HFFc6 (cell line): ENCODE data around the gene OR56A4. TPM values are rescaled to one million over a fixed set of nuclear protein-coding genes. Genes with fewer than 3 reads are reported as not detected.

Experiments used
- DNase-seq: peaks from one replicate; pipeline ENCODE4 v3.0.0-alpha.2; 2018
- H3K27ac Mint-ChIP-seq: 2 replicates; pipeline ENCODE4 v1.8.0; 2020; ENCODE audit warnings: mild to moderate bottlenecking, mixed read lengths
- H3K27me3 Mint-ChIP-seq: 2 replicates; pipeline ENCODE4 v1.8.0; 2021; ENCODE audit warnings: mild to moderate bottlenecking, moderate library complexity, mixed read lengths; ENCODE audit not compliant: insufficient read depth
- H3K36me3 Mint-ChIP-seq: 2 replicates; pipeline ENCODE4 v1.8.0; 2021; ENCODE audit warnings: low read depth, mixed read lengths
- H3K4me1 Mint-ChIP-seq: 2 replicates; pipeline ENCODE4 v1.8.0; 2020; ENCODE audit warnings: low read depth, mixed read lengths
- H3K4me3 Mint-ChIP-seq: 2 replicates; pipeline ENCODE4 v1.8.0; 2020; ENCODE audit warnings: mild to moderate bottlenecking, moderate library complexity, mixed read lengths
- H3K9me3 Mint-ChIP-seq: 2 replicates; pipeline ENCODE4 v1.8.0; 2020; ENCODE audit warnings: mild to moderate bottlenecking, mixed read lengths
- total RNA-seq, 6 experiments: library from RNA; stranded (reverse); fragmentation: NEBNext Ultra II Directional; extraction: Animal tissue kit (Norgen Biotek cat#: 25700); gene quantifications; 2 replicates in 1 of 6; 3 replicates in 5 of 6; pipeline ENCODE4 v1.2.3, GENCODE V29; 2021
- TF ChIP-seq, protein P1 (sequence below): fragments of 200-600 bp; sonication (generic); IDR thresholded peaks from 2 replicates; pipeline ENCODE4 v1.5.0; 2021; ENCODE audit warnings: antibody characterized with exemption, mild to moderate bottlenecking

The OR56A4 gene
- total RNA-seq, 6 experiments from 2014 or later, result not detected

DNA sequence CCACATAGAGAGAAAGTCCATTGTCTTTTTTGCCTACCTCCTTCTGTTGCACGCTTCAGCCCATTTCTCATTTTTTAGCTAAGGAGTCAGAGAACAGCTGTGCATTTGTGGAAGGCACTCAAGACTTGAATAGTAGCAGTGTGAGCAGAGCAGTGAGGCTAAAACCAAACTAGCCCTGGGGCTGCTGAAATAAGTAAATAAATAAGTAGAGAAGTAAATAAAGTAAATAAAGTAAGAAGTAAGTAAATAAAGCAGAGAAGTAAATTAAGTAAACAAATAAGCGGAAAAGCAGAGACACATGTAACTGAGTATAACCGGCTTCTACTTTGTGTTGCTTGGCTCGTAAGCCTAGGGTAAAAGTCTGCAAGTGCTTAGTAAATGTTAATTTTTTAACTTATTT lies 17.5 kb downstream of the OR56A4 start:
- no peaks in the 10 kb centered on the region for H3K36me3 Mint-ChIP-seq
- no peak overlapping the region for H3K4me3 Mint-ChIP-seq
- DNase-seq, result no peak
- peaks cover 22% of the 10 kb centered on the region for H3K9me3 Mint-ChIP-seq
- H3K27me3 Mint-ChIP-seq, result no peaks in the 10 kb centered on the region; the same call in 1 of the 2 replicates
- TF ChIP-seq, protein P1, sequence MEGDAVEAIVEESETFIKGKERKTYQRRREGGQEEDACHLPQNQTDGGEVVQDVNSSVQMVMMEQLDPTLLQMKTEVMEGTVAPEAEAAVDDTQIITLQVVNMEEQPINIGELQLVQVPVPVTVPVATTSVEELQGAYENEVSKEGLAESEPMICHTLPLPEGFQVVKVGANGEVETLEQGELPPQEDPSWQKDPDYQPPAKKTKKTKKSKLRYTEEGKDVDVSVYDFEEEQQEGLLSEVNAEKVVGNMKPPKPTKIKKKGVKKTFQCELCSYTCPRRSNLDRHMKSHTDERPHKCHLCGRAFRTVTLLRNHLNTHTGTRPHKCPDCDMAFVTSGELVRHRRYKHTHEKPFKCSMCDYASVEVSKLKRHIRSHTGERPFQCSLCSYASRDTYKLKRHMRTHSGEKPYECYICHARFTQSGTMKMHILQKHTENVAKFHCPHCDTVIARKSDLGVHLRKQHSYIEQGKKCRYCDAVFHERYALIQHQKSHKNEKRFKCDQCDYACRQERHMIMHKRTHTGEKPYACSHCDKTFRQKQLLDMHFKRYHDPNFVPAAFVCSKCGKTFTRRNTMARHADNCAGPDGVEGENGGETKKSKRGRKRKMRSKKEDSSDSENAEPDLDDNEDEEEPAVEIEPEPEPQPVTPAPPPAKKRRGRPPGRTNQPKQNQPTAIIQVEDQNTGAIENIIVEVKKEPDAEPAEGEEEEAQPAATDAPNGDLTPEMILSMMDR, result no peak
- no peak overlapping the region for H3K27ac Mint-ChIP-seq
- H3K4me1 Mint-ChIP-seq, result no peaks in the 10 kb centered on the region

DNA sequence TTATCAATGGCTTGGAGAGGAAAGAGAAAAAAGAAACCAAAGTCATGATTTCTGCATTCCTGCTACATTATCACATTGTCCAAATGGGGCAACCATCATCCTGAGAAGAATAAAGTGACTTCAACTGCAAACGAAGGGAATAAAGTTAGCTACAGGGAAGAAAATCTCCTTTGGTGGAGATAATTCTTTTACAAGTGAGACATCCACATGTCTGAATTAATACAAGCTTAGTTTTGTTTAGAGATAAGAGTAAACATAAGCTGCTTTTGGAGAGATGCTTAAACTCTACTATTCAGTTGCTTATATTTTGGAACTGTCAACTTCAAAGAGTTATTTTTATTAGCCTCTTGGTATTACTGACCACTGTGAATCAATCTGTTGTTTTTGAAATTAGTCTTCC lies 19.9 kb downstream of the OR56A4 start, which contains the start of gene OR52L1:
TSS of gene OR52L1 (minus strand) at position 101 of the 400 bp plus-strand sequence. CDS start at position 46, 55 bp downstream.
- TF ChIP-seq, protein P1, result no peak
- Mint-ChIP-seq H3K4me3 (no peak within 1 kb of the TSS), H3K27ac (no peak within 1 kb of the TSS), H3K4me1 (no peaks in the 10 kb centered on the region), H3K36me3 (no peaks in the 10 kb centered on the region), H3K27me3 (no peaks in the 10 kb centered on the region), H3K9me3 (peaks cover 21% of the 10 kb centered on the region)
- DNase-seq, result no peak

DNA sequence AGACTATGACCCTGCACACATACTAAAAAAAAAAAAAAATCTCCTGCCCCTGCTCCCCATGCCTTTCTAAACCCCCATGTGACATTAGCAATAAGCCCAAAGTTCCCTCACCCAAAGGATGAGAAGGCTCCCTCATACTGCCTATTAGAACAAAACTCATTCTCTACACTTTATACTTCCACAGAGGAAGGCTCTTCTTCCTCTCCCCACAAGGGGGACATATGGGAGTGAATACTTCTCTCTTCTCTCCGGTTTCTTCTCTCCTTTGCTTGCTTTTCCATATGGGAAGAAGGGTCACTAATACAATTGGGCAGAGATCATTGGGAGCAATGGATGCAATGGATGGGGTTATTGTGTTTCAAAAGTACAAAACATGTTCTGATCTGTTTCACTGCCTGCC lies 23.3 kb downstream of the OR56A4 start:
- Mint-ChIP-seq H3K4me3 (no peak overlapping the region), H3K27me3 (no peaks in the 10 kb centered on the region), H3K27ac (no peak overlapping the region), H3K9me3 (peaks cover 40% of the 10 kb centered on the region), H3K4me1 (no peaks in the 10 kb centered on the region), H3K36me3 (no peaks in the 10 kb centered on the region)
- no peak for DNase-seq
- TF ChIP-seq, protein P1, result no peak

DNA sequence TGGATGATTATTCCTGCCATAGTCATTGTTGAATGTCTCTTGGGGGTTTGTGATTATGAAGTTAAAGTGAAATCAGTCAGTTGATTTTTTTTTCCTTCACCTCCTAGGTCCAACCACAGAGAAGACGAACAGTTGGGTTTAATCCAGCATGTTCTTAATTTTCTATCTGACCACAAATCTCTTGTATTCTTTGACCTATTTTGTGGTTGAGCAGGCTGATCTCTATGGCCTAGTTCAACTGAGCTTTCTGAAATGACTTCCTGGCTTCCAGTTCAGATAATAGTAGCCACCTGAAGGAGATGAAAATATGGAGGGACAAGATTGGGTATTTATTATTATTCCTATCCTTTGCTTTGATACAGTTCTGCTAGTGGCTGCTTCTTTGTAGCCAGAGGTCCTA lies 33.2 kb downstream of the OR56A4 start:
- TF ChIP-seq, protein P1, result no peak
- Mint-ChIP-seq H3K9me3 (peaks cover 49% of the 10 kb centered on the region), H3K4me3 (no peak overlapping the region), H3K27ac (no peak overlapping the region), H3K27me3 (no peaks in the 10 kb centered on the region; the same call in 1 of the 2 replicates), H3K36me3 (peaks cover 4% of the 10 kb centered on the region; the same call in 1 of the 2 replicates), H3K4me1 (no peaks in the 10 kb centered on the region)
- DNase-seq, result no peak

GRCh38 chr11:5968394-5968793 lies 38.4 kb downstream of the OR56A4 start, which contains the start of gene OR56A5:
Gene OR56A5 (minus strand): TSS chr11:5968494. CDS start chr11:5968494, 0 bp downstream.
- no peaks in the 10 kb centered on the region; the same call in 1 of the 2 replicates for H3K27me3 Mint-ChIP-seq
- H3K27ac Mint-ChIP-seq, result no peak within 1 kb of the TSS
- peaks cover 4% of the 10 kb centered on the region; the same call in 1 of the 2 replicates for H3K36me3 Mint-ChIP-seq
- no peak within 1 kb of the TSS for H3K4me3 Mint-ChIP-seq
- peaks cover 54% of the 10 kb centered on the region for H3K9me3 Mint-ChIP-seq
- H3K4me1 Mint-ChIP-seq, result no peaks in the 10 kb centered on the region
- TF ChIP-seq, protein P1, result no peak
- DNase-seq, result no peak
